Astrocyte (in vitro differentiated cells and primary cell): ENCODE data around the gene RANBP17.

ENCODE experiments used
- CTCF ChIP-seq: IDR thresholded peaks from 2 replicates; pipeline ENCODE4 v1.5.1; 2011; ENCODE audit warnings: low read depth, mild to moderate bottlenecking, inconsistent platforms, low read length, moderate library complexity; ENCODE audit not compliant: insufficient read depth
- EZH2 ChIP-seq: IDR thresholded peaks from 2 replicates; pipeline ENCODE4 v1.6.1; 2012; ENCODE audit warnings: mild to moderate bottlenecking, low read length, inconsistent platforms; ENCODE audit not compliant: insufficient read depth

- TF ChIP-seq EZH2 (no peak), CTCF (no peak)
Observed at GRCh38 chr5:171024084-171024483, 162.3 kb downstream of the RANBP17 start.
